GM12878 (cell line): ENCODE measurements around the gene SLC5A2. TPM values are rescaled to one million over a fixed set of nuclear protein-coding genes. Genes with fewer than 3 reads are reported as not detected.

Source experiments
- ATAC-seq: fragments of 200-7000 bp; cut with Tn5 transposase; 3 replicates; pipeline ENCODE4 v1.9.1; 2020; ENCODE audit warnings: mild to moderate bottlenecking, moderate library complexity
- BruUV-seq: library from RNA; stranded (reverse); fragments of 400-500 nt; replicated peaks from 2 replicates; lab custom pipeline; 2021; lab: Mats Ljungman, UMichigan
- CTCF ChIA-PET: fragments of 300-600 bp; sonication (Branson Sonifier 250); formaldehyde crosslinking; extraction: SDS; loops from one replicate; lab custom pipeline; 2021; ENCODE audit warnings: inconsistent platforms; lab: Yijun Ruan, JAX
- POLR2A ChIA-PET: fragments of 350-600 bp; formaldehyde crosslinking; extraction: SDS; loops from one replicate; lab custom pipeline; 2021; ENCODE audit warnings: inconsistent platforms; lab: Charles Lee
- RAD21 ChIA-PET: fragments of 300-600 bp; sonication (Branson Sonifier 250); formaldehyde crosslinking; loops from one replicate; lab custom pipeline; 2023; ENCODE audit warnings: antibody characterized with exemption; ENCODE audit not compliant: unreplicated experiment; lab: Charles Lee
- SMC1A ChIA-PET: fragments of 300-600 bp; sonication (Branson Sonifier 250); formaldehyde crosslinking; loops from one replicate; lab custom pipeline; 2023; ENCODE audit not compliant: unreplicated experiment, uncharacterized antibody; lab: Charles Lee
- DNase-seq: peaks from one replicate; pipeline ENCODE4 v3.0.0-alpha.2; 2011; ENCODE audit warnings: low read depth, low spot score
- FAIRE-seq: peaks from 3 replicates; lab custom pipeline; 2011; peaks lifted over from hg19 to GRCh38; lab: Jason Lieb, UNC
- H2AFZ ChIP-seq: 2 replicates; pipeline ENCODE4 v1.6.0; 2011; ENCODE audit warnings: low read depth, low read length, control low read depth; ENCODE audit not compliant: control insufficient read depth
- H3K27ac ChIP-seq: 2 replicates; pipeline ENCODE4 v1.5.1; 2011; ENCODE audit warnings: control low read depth; ENCODE audit not compliant: control insufficient read depth, insufficient read depth
- H3K27me3 ChIP-seq, 2 experiments: replicated peaks in 1 of 2; 2 replicates each; pipeline versions ENCODE4 v1.6.0 to v1.6.1; 2011; ENCODE audit warnings: low read length in 1 of 2; ENCODE audit not compliant: control insufficient read depth in 2 of 2, insufficient read depth in 2 of 2
- H3K36me3 ChIP-seq, 2 experiments: 2 replicates each; pipeline ENCODE4 v1.5.1; 2011; ENCODE audit warnings: low read length in 1 of 2; ENCODE audit not compliant: control insufficient read depth in 2 of 2, insufficient read depth in 2 of 2
- H3K4me1 ChIP-seq: 2 replicates; pipeline ENCODE4 v1.6.1; 2011; ENCODE audit warnings: mild to moderate bottlenecking, low read length, moderate library complexity, mixed read lengths; ENCODE audit not compliant: control insufficient read depth, insufficient read depth
- H3K4me2 ChIP-seq: 2 replicates; pipeline ENCODE4 v1.6.0; 2011; ENCODE audit warnings: control low read depth; ENCODE audit not compliant: control insufficient read depth, insufficient read depth
- H3K4me3 ChIP-seq: fragments of 200-600 bp; sonication (generic); 2 replicates; pipeline ENCODE4 v1.5.1; 2016
- H3K79me2 ChIP-seq: 2 replicates; pipeline ENCODE4 v1.6.0; 2011; ENCODE audit warnings: low read length; ENCODE audit not compliant: control insufficient read depth, insufficient read depth
- H3K9ac ChIP-seq: 2 replicates; pipeline ENCODE4 v1.8.0; 2011; ENCODE audit warnings: low read length, control low read depth, mixed read lengths; ENCODE audit not compliant: control insufficient read depth, insufficient read depth
- H3K9me3 ChIP-seq: replicated peaks from 3 replicates; pipeline ENCODE4 v1.5.1; 2011; ENCODE audit warnings: mild to moderate bottlenecking, low read length; ENCODE audit not compliant: control insufficient read depth, insufficient read depth
- H4K20me1 ChIP-seq: 2 replicates; pipeline ENCODE4 v1.6.0; 2011; ENCODE audit not compliant: control insufficient read depth, insufficient read depth
- CBX3 ChIP-seq: fragments of 200-600 bp; sonication (generic); IDR thresholded peaks from 2 replicates; pipeline ENCODE4 v1.6.1; 2016; ENCODE audit warnings: low read depth, borderline replicate concordance
- NFIC ChIP-seq: IDR thresholded peaks from 2 replicates; pipeline ENCODE4 v1.6.1; 2012; ENCODE audit warnings: low read depth, mild to moderate bottlenecking, inconsistent platforms, low read length, moderate library complexity
- SMARCA5 ChIP-seq: fragments of 450-650 bp; IDR thresholded peaks from 2 replicates; pipeline ENCODE4 v1.6.1; 2017; ENCODE audit warnings: mild to moderate bottlenecking
- STAT3 ChIP-seq: IDR thresholded peaks from 2 replicates; pipeline ENCODE4 v1.6.1; 2011; ENCODE audit warnings: low read depth, low read length, improper control_type of control experiment
- USF2 ChIP-seq: IDR thresholded peaks from 2 replicates; pipeline ENCODE4 v1.6.1; 2011; ENCODE audit warnings: low read depth, low read length, improper control_type of control experiment, borderline replicate concordance
- WGBS: methylation state at CpG from one replicate; pipeline ENCODE4 v1.1.6; 2016; ENCODE audit warnings: low lambda C conversion rate; ENCODE audit not compliant: insufficient replicate concordance, insufficient coverage; ENCODE audit errors: missing lambda C conversion rate; 5-methylcytosine and 5-hydroxymethylcytosine counted together
- in situ Hi-C: fragments of 300-500 bp; cut with MboI; formaldehyde crosslinking; loops from 9 replicates; pipeline ENCODE4 v1.14.3; 2018; ENCODE audit warnings: mixed read lengths
- intact Hi-C: fragments of 100-400 bp; cut with micrococcal nuclease; formaldehyde crosslinking; loops from one replicate; pipeline ENCODE4 v1.14.2; 2022; ENCODE audit not compliant: unreplicated experiment
- polyA plus RNA-seq, 11 experiments: library from polyadenylated mRNA; depleted of rRNA in 4 of 11; unstranded in 6 of 11; stranded (reverse) in 5 of 11; fragments of >200 nt; fragmentation: Nextera tagmentation in 4 of 11; fragmentation: Illumina TruSeq in 1 of 11; extraction: Ambion mirVana in 4 of 11; extraction: Trizol in 1 of 11; gene quantifications; 1 replicate in 1 of 11; 2 replicates in 10 of 11; pipeline versions ENCODE4 v1.2.1 to v1.2.3, GENCODE V29; 2011 to 2016; ENCODE audit warnings: inconsistent platforms in 2 of 11, missing spikeins in 2 of 11, low read depth in 1 of 11
- total RNA-seq, 4 experiments: library from RNA; depleted of rRNA in 3 of 4; stranded (reverse); fragments of >200 nt in 3 of 4; fragmentation: Illumina TruSeq in 1 of 4; extraction: Trizol in 1 of 4; gene quantifications; 2 replicates each; pipeline versions ENCODE4 v1.2.1 to v1.2.3, GENCODE V29; 2013 to 2021

SLC5A2 gene
- total and polyA plus RNA-seq, 10 of the 15 experiments (the other 5 are each of a cell fraction or from before 2014, with no cell fraction given): 3.6 to 4.8 (median 4.4) TPM; not detected in 6

GRCh38 chr16:31470615-31471014 is 12.3 kb upstream of the SLC5A2 start:
- in situ Hi-C loops: no loop called here
- no peaks in the 10 kb centered on the region for H3K79me2 ChIP-seq
- POLR2A ChIA-PET: no interaction called here

GRCh38 chr16:31471241-31471874 is 11.6 kb upstream of the SLC5A2 start:
- no peak for DNase-seq
- 57% methylated on average over 15 of the region's 15 CpGs for WGBS
- H3K27me3 ChIP-seq: peaks cover 0 to 5% of the 10 kb centered on the region in 2 experiments; a peak in 3 of 4 replicates
- no peak for ATAC-seq
- no peaks in the 10 kb centered on the region for H3K79me2 ChIP-seq
- peaks cover 4% of the 10 kb centered on the region; the same call in 1 of the 2 replicates for H3K4me1 ChIP-seq
- H3K9me3 ChIP-seq: no peaks in the 10 kb centered on the region
- no peak overlapping the region for H3K27ac ChIP-seq
- no peak overlapping the region for H3K4me2 ChIP-seq
- intact Hi-C loops (no loop called here), in situ Hi-C loops (no loop called here)
- TF ChIP-seq SMARCA5 (no peak), STAT3 (no peak)
- FAIRE-seq: no peak
- BruUV-seq: no TSS peak
- ChIA-PET SMC1A (no interaction called here), RAD21 (no interaction called here), CTCF (interaction anchor here (0.6 to 1.8 kb wide), 3 partner anchors 11 to 389 kb away, joined by 3 to 6 read pairs (median 3); no protein-coding TSS in a partner anchor), POLR2A (no interaction called here)
- H3K36me3 ChIP-seq: no peaks in the 10 kb centered on the region; a peak in 1 of 4 replicates
- H4K20me1 ChIP-seq: no peaks in the 10 kb centered on the region
- H2AFZ ChIP-seq: no peak overlapping the region
- H3K4me3 ChIP-seq: no peak overlapping the region
- no peak overlapping the region for H3K9ac ChIP-seq

More at GRCh38 chr16:31470615-31471014, 12.3 kb upstream of the SLC5A2 start:
- H2AFZ ChIP-seq: no peak overlapping the region
- no peak for TF ChIP-seq CBX3
- TF ChIP-seq NFIC: no peak
- no peak for TF ChIP-seq USF2
- H3K9ac ChIP-seq: no peak overlapping the region
- H3K4me3 ChIP-seq: no peak overlapping the region
- H3K27me3 ChIP-seq: peaks cover 0 to 5% of the 10 kb centered on the region in 2 experiments; a peak in 1 of 4 replicates
- ATAC-seq (no peak), FAIRE-seq (no peak), DNase-seq (no peak)
- H3K9me3 ChIP-seq: no peaks in the 10 kb centered on the region
- H3K4me2 ChIP-seq: no peak overlapping the region
- H4K20me1 ChIP-seq: no peaks in the 10 kb centered on the region
- ChIA-PET RAD21 (interaction anchor here (0.9 kb wide), 1 partner anchor 398 kb away, joined by 3 read pairs; no protein-coding TSS in a partner anchor), CTCF (interaction anchor here (0.6 to 1.8 kb wide), 4 partner anchors 10 to 389 kb away, joined by 3 to 6 read pairs (median 3); a partner anchor contains a TSS), SMC1A (no interaction called here)
- no TSS peak for BruUV-seq
- 0 out of 2 replicates have a peak, but pooled peaks cover 4% of the 10 kb centered on the region for H3K4me1 ChIP-seq
- WGBS: 61% methylated on average over 3 of the region's 3 CpGs
- H3K36me3 ChIP-seq: peaks cover 0 to 2% of the 10 kb centered on the region in 2 experiments; a peak in 2 of 4 replicates
- H3K27ac ChIP-seq: no peak overlapping the region
- intact Hi-C loops: no loop called here
